PC-9 (cell line): Measurements from ENCODE around the gene RPL13.

ENCODE experiments used
- CTCF ChIP-seq: fragments of 200-600 bp; sonication (generic); conservative IDR thresholded peaks from 2 replicates; pipeline ENCODE4 v1.6.1; 2017; ENCODE audit warnings: mixed run types, antibody characterized with exemption, mild to moderate bottlenecking, moderate library complexity
- EZH2 ChIP-seq: fragments of 200-600 bp; sonication (generic); IDR thresholded peaks from 2 replicates; pipeline ENCODE4 v1.8.0; 2017; ENCODE audit warnings: antibody characterized with exemption, low read depth

- no peak for TF ChIP-seq CTCF
- TF ChIP-seq EZH2 = no peak
Measured at GRCh38 chr16:89550421-89551007, 10.0 kb upstream of the RPL13 start.
